ENCODE measurements around the gene NFIB. TPM values are rescaled to one million over a fixed set of nuclear protein-coding genes. Genes with fewer than 3 reads are reported as not detected.

The NFIB gene
- total and polyA plus RNA-seq, 2 of the 13 experiments (the other 11 are each of a cell fraction or from before 2014, with no cell fraction given), result 0.98 to 4.6 TPM

GRCh38 chr9:14341437-14342122, 27.6 kb upstream of the NFIB start:
- H4K20me1 ChIP-seq (ENCODE audit: insufficient read depth, low read length), result no peaks in the 10 kb centered on the region
- no peak overlapping the region for H3K4me2 ChIP-seq (ENCODE audit: low read depth, low read length)
- ATAC-seq (no peak), DNase-seq (ENCODE audit: low spot score) (no peak), FAIRE-seq (no peak)
- no peaks in the 10 kb centered on the region for H3K36me3 ChIP-seq (replicated peaks in 1 of 2; ENCODE audit: control insufficient read depth in 1 of 2, insufficient read depth in 2 of 2, low read length in 2 of 2)
- H2AFZ ChIP-seq (ENCODE audit: low read length), result no peak overlapping the region
- CTCF ChIA-PET (ENCODE audit: low intra/inter-chr PET ratio, low total read pairs), result no interaction called here
- 14% methylated on average over 6 of the region's 6 CpGs for WGBS (ENCODE audit: low lambda C conversion rate)
- no peaks in the 10 kb centered on the region for H3K9me3 ChIP-seq (ENCODE audit: low read length)
- BruUV-seq (replicated peaks), result no TSS peak
- TF ChIP-seq HNRNPK (IDR thresholded peaks at IDR 0.05; ENCODE audit: low read depth, low read length, poor library complexity, severe bottlenecking) (no peak), RAD21 (CRISPR knock-in tag; IDR thresholded peaks at IDR 0.05) (no peak), STAG1 (CRISPR knock-in tag; IDR thresholded peaks at IDR 0.05) (no peak), KMT2A (CRISPR knock-in tag; IDR thresholded peaks at IDR 0.05) (no peak)
- H3K27me3 ChIP-seq (ENCODE audit: control insufficient read depth in 1 of 2, insufficient read depth in 2 of 2, low read length in 2 of 2), result peaks cover 8 to 46% of the 10 kb centered on the region in 2 experiments; a peak in 4 of 5 replicates
- H3K9ac ChIP-seq (ENCODE audit: insufficient read depth, low read depth, low read length), result no peak overlapping the region
- intact Hi-C loops (cut with micrococcal nuclease; ENCODE audit: unreplicated experiment), result no loop called here
- H3K79me2 ChIP-seq (ENCODE audit: insufficient read depth, low read length), result no peaks in the 10 kb centered on the region
- H3K4me1 ChIP-seq (ENCODE audit: insufficient read depth, low read length), result peaks cover 5% of the 10 kb centered on the region; the same call in 1 of the 2 replicates
- in situ Hi-C loops (cut with HindIII; ENCODE audit: extremely low pct_ligation_motif_present, low pct_unique_long_range_greater_than_20kb), result no loop called here
- H3K27ac ChIP-seq (ENCODE audit: extremely low read length, insufficient read depth, low read length), result no peak overlapping the region
- no peak overlapping the region for H3K4me3 ChIP-seq (replicated peaks in 1 of 3; ENCODE audit: insufficient read depth in 1 of 3, low read depth in 2 of 3, low read length in 3 of 3)
- POLR2A ChIA-PET, result no interaction called here

- FAIRE-seq (no peak), DNase-seq (ENCODE audit: low spot score) (no peak), ATAC-seq (no peak)
- WGBS (ENCODE audit: low lambda C conversion rate), result 10% methylated on average over 3 of the region's 3 CpGs
- POLR2A ChIA-PET, result no interaction called here
- H3K9me3 ChIP-seq (ENCODE audit: low read length), result no peaks in the 10 kb centered on the region
- no peak overlapping the region for H3K9ac ChIP-seq (ENCODE audit: insufficient read depth, low read depth, low read length)
- H3K36me3 ChIP-seq (replicated peaks in 1 of 2; ENCODE audit: control insufficient read depth in 1 of 2, insufficient read depth in 2 of 2, low read length in 2 of 2), result no peaks in the 10 kb centered on the region
- intact Hi-C loops (cut with micrococcal nuclease; ENCODE audit: unreplicated experiment), result no loop called here
- no peak overlapping the region for H2AFZ ChIP-seq (ENCODE audit: low read length)
- CTCF ChIA-PET (ENCODE audit: low intra/inter-chr PET ratio, low total read pairs), result no interaction called here
- H4K20me1 ChIP-seq (ENCODE audit: insufficient read depth, low read length), result no peaks in the 10 kb centered on the region
- H3K4me2 ChIP-seq (ENCODE audit: low read depth, low read length), result no peak overlapping the region
- no peaks in the 10 kb centered on the region for H3K79me2 ChIP-seq (ENCODE audit: insufficient read depth, low read length)
- H3K27ac ChIP-seq (ENCODE audit: extremely low read length, insufficient read depth, low read length), result no peak overlapping the region
- H3K4me3 ChIP-seq (replicated peaks in 1 of 3; ENCODE audit: insufficient read depth in 1 of 3, low read depth in 2 of 3, low read length in 3 of 3), result no peak overlapping the region
- H3K4me1 ChIP-seq (ENCODE audit: insufficient read depth, low read length), result peaks cover 5% of the 10 kb centered on the region; the same call in 1 of the 2 replicates
- peaks cover 8 to 41% of the 10 kb centered on the region in 2 experiments; a peak in 4 of 5 replicates for H3K27me3 ChIP-seq (ENCODE audit: control insufficient read depth in 1 of 2, insufficient read depth in 2 of 2, low read length in 2 of 2)
- in situ Hi-C loops (cut with HindIII; ENCODE audit: extremely low pct_ligation_motif_present, low pct_unique_long_range_greater_than_20kb), result no loop called here
- TF ChIP-seq ZNF556 (CRISPR knock-in tag; IDR thresholded peaks at IDR 0.05; ENCODE audit: borderline replicate concordance) (no peak), SIX4 (CRISPR knock-in tag; IDR thresholded peaks at IDR 0.05) (no peak)
- BruUV-seq (replicated peaks), result no TSS peak
Observed at GRCh38 chr9:14340994-14341393, 27.1 kb upstream of the NFIB start.

All from HepG2 (cell line).